ENCODE results near the gene CD72. TPM values are rescaled to one million over a fixed set of nuclear protein-coding genes. Genes with fewer than 3 reads are reported as not detected.
"Not testable (repeated sequence)": the region's sequence is repeated elsewhere in the genome, so short reads cannot be mapped to it uniquely, and the experiment has no call there.

Gene CD72
- total RNA-seq, 2 donors from 2014 or later = 3.3 to 3.9 TPM

GRCh38 chr9:35616681-35617459 lies 1.3 kb downstream of the CD72 start:
- TF ChIP-seq POLR2A (IDR thresholded peaks at IDR 0.05) = peak in 1 of 3 donors; percentile 41
- peak in 2 of 7 experiments; percentile 4 to 24 for TF ChIP-seq CTCF (IDR thresholded peaks at IDR 0.05)
- peak; percentile 56 for ATAC-seq
- intact Hi-C loops (cut with DNase I) = no loop called here
- Histone ChIP-seq H3K36me3 (replicated peaks in 1 of 2; ENCODE audit: insufficient read depth in 1 of 2, low read depth in 2 of 2) (no peaks in the 10 kb centered on the region), H3K4me3 (no peak overlapping the region), H3K27me3 (no peaks in the 10 kb centered on the region), H3K27ac (no peak overlapping the region), H3K9me3 (no peaks in the 10 kb centered on the region), H3K4me1 (peaks cover 14% of the 10 kb centered on the region)
- WGBS, 2 donors = 10 to 23% methylated on average over 31 to 47 of the region's 51 CpGs
- peak; percentile 53 to 72 (median 66) for DNase-seq

- intact Hi-C loops (cut with DNase I) = no loop called here
- 81 to 82% methylated on average over 17 of the region's 17 CpGs for WGBS, 2 donors
- H3K4me3 ChIP-seq = no peak overlapping the region
- H3K27ac ChIP-seq = no peak overlapping the region
- peaks cover 14% of the 10 kb centered on the region for H3K4me1 ChIP-seq
- TF ChIP-seq CTCF (IDR thresholded peaks at IDR 0.05) (no peak), POLR2A (IDR thresholded peaks at IDR 0.05) (no peak)
- ATAC-seq (no peak), DNase-seq (no peak)
- no peaks in the 10 kb centered on the region for H3K36me3 ChIP-seq (replicated peaks in 1 of 2; ENCODE audit: insufficient read depth in 1 of 2, low read depth in 2 of 2)
- H3K27me3 ChIP-seq = no peaks in the 10 kb centered on the region
- H3K9me3 ChIP-seq = no peaks in the 10 kb centered on the region
Measured at GRCh38 chr9:35615981-35616680, 2.1 kb downstream of the CD72 start.

GRCh38 chr9:35612843-35613242 lies 5.4 kb downstream of the CD72 start:
- Histone ChIP-seq H3K27ac (no peak overlapping the region), H3K4me1 (peaks cover 14% of the 10 kb centered on the region), H3K4me3 (no peak overlapping the region), H3K9me3 (no peaks in the 10 kb centered on the region), H3K36me3 (replicated peaks in 1 of 2; ENCODE audit: insufficient read depth in 1 of 2, low read depth in 2 of 2) (peaks cover 0 to 2% of the 10 kb centered on the region in 2 donors), H3K27me3 (no peaks in the 10 kb centered on the region)
- ATAC-seq (no peak), DNase-seq (no peak)
- 85 to 95% methylated on average over 2 of the region's 2 CpGs for WGBS, 2 donors
- TF ChIP-seq POLR2A (IDR thresholded peaks at IDR 0.05) = no peak
- no peak for TF ChIP-seq CTCF (IDR thresholded peaks at IDR 0.05)
- intact Hi-C loops (cut with DNase I) = no loop called here

GRCh38 chr9:35612066-35612465 lies 6.1 kb downstream of the CD72 start:
- H3K27me3 ChIP-seq; H3K27ac ChIP-seq; H3K9me3 ChIP-seq; ATAC-seq; H3K36me3 ChIP-seq (replicated peaks in 1 of 2; ENCODE audit: insufficient read depth in 1 of 2, low read depth in 2 of 2); intact Hi-C loops (cut with DNase I); DNase-seq; H3K4me3 ChIP-seq; H3K4me1 ChIP-seq: not testable (repeated sequence)
- 80 to 97% methylated on average over 4 of the region's 4 CpGs for WGBS, 2 donors

GRCh38 chr9:35611230-35611797 lies 6.9 kb downstream of the CD72 start:
- H3K9me3 ChIP-seq = no peaks in the 10 kb centered on the region
- peak in 1 of 3 donors; percentile 3 for TF ChIP-seq POLR2A (IDR thresholded peaks at IDR 0.05)
- TF ChIP-seq CTCF (IDR thresholded peaks at IDR 0.05) = peak; percentile 23 to 58 (median 49)
- ATAC-seq = peak; percentile 70
- peak; percentile 48 to 59 (median 52) for DNase-seq
- no peak overlapping the region for H3K4me3 ChIP-seq
- no peaks in the 10 kb centered on the region for H3K27me3 ChIP-seq
- H3K4me1 ChIP-seq = peaks cover 8% of the 10 kb centered on the region
- no peak overlapping the region for H3K27ac ChIP-seq
- H3K36me3 ChIP-seq (replicated peaks in 1 of 2; ENCODE audit: insufficient read depth in 1 of 2, low read depth in 2 of 2) = peaks cover 0 to 2% of the 10 kb centered on the region in 2 donors
- 16 to 22% methylated on average over 8 of the region's 8 CpGs for WGBS, 2 donors
- intact Hi-C loops (cut with DNase I) = no loop called here
